Effector memory CD4-positive, alpha-beta T cell (primary cell): ENCODE data around the gene PEMT.

ENCODE experiments used
- DNase-seq, 3 donors: peaks; one replicate each; pipeline ENCODE4 v3.0.0-alpha.2; 2020
- H3K27ac ChIP-seq: 2 replicates; pipeline ENCODE4 v1.7.0; 2013; ENCODE audit warnings: mild to moderate bottlenecking, low read length, moderate library complexity; ENCODE audit not compliant: insufficient read depth, poor library complexity, severe bottlenecking
- H3K27me3 ChIP-seq: replicated peaks from 2 replicates; pipeline ENCODE4 v1.7.0; 2013; ENCODE audit warnings: mild to moderate bottlenecking, low read length; ENCODE audit not compliant: insufficient read depth, control insufficient read depth, poor library complexity, severe bottlenecking
- H3K36me3 ChIP-seq: 2 replicates; pipeline ENCODE4 v1.7.0; 2013; ENCODE audit warnings: mild to moderate bottlenecking, low read length, moderate library complexity; ENCODE audit not compliant: control insufficient read depth, insufficient read depth
- H3K4me1 ChIP-seq: 2 replicates; pipeline ENCODE4 v1.7.0; 2013; ENCODE audit warnings: low read length, mild to moderate bottlenecking; ENCODE audit not compliant: control insufficient read depth, insufficient read depth, poor library complexity, severe bottlenecking
- H3K4me3 ChIP-seq: 2 replicates; pipeline ENCODE4 v1.7.0; 2013; ENCODE audit warnings: low read length, low read depth, mild to moderate bottlenecking; ENCODE audit not compliant: insufficient read depth, poor library complexity, severe bottlenecking
- H3K9me3 ChIP-seq: 2 replicates; pipeline ENCODE4 v1.7.0; 2013; ENCODE audit warnings: mild to moderate bottlenecking, low read length, moderate library complexity; ENCODE audit not compliant: control insufficient read depth

The PEMT gene

DNA sequence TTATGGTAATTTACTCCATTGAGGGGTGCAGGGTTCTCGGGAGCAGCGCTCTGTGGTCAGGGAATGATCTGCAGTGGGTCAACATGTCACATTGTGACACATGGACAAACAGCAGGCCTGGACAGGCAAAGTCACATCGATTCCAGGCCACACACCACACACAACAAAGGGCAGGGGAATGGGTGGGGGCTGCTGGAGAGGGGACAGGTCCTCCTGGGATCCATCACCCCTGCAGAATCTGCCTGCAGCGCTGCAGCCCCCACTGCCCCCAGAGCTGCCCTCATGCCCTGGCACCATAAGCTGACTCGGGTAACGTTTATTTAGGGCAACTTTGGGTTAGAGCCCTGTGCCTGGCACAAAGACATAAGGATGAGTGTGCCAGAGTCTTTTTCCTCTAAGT is 9.1 kb downstream of the PEMT start:
- no peak overlapping the region for H3K27ac ChIP-seq
- H3K9me3 ChIP-seq, result no peaks in the 10 kb centered on the region
- no peak for DNase-seq
- no peaks in the 10 kb centered on the region for H3K27me3 ChIP-seq
- H3K4me3 ChIP-seq, result no peak overlapping the region
- H3K36me3 ChIP-seq, result no peaks in the 10 kb centered on the region
- no peaks in the 10 kb centered on the region for H3K4me1 ChIP-seq

DNA sequence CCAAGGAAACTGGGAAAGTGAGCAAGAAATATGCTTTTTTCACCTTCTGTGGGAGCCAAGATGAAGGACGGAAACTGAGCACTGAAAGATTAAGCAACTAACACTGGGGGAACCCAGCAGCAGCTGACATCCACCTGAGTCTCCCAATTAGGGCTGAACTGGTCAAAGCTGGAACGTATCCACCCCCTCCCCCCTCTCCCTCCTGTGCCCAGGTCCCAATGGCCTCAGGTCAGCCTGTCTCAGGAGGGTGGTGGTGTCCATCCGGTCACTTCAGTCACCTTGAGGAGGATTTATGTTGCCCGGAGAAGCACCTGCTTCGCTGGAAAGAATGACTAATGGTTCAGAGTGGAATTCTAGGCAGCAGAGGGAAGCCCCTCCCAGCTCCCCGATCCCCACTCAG is 10.0 kb downstream of the PEMT start:
- no peaks in the 10 kb centered on the region for H3K27me3 ChIP-seq
- H3K36me3 ChIP-seq, result no peaks in the 10 kb centered on the region
- H3K4me3 ChIP-seq, result no peak overlapping the region
- DNase-seq, result no peak
- no peak overlapping the region for H3K27ac ChIP-seq
- H3K9me3 ChIP-seq, result no peaks in the 10 kb centered on the region
- H3K4me1 ChIP-seq, result no peaks in the 10 kb centered on the region

DNA sequence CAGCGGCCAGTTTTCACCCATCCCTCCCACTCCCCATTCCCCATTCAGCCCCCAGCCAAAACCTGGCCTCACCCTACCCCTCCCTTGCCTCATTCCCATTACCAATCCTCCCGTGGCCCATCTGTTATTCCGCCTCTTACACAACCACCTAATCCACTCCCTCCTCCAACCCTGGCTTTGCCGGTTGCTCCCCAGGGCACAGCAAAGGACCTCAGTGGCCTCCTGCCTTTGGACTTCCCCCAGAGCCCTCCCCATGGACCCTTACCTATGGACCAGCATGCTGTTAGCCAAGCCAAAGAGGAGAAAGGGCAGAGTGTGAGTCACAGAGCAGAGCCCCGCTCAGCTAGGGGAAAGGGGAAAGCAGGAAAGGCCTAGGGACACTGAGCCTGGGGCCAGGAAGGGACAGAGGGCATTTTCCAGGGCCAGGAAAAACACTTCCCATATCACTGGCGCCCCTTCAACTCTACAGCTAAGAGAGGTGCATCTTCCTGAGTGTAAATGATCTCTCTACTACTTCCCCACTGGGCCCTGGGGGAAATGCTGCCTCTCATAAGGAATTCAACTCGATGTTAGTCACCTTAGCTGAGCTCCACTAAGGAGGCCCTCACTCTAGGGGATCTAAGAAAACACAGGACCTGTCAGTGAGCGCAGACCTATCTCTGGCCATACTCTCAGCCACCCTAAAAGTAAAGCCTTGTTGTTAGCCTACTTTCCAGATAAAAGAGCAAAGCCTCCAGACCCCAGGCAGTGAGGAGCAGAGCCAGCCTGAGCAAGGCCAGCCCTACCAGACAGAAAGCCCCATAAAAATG is 10.6 kb downstream of the PEMT start:
- Histone ChIP-seq H3K9me3 (no peaks in the 10 kb centered on the region), H3K27me3 (no peaks in the 10 kb centered on the region), H3K4me3 (no peak overlapping the region), H3K36me3 (peaks cover 3% of the 10 kb centered on the region), H3K4me1 (no peaks in the 10 kb centered on the region), H3K27ac (no peak overlapping the region)
- DNase-seq, result no peak

DNA sequence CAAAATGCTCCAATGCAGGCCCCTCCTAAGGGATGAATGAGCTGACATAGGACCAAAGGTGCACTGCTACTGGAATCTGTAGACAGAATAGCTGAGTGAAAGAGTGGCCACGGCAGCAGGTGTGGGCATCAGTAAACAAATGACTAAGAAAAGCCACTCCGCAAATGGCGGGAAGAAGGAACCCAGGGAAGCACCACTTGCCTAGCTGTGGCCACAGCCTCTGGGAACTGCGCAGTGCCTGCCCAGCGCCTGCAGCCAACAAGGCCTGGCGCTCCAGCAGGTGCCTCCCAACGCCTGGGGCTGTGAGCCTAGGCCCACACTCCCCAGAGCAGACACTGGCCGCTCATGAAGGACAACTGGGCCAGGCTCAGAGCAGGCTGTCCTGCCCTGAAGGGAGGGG is 11.8 kb downstream of the PEMT start:
- no peaks in the 10 kb centered on the region for H3K27me3 ChIP-seq

GRCh38 chr17:17577373-17577772 is 14.1 kb downstream of the PEMT start:
- Histone ChIP-seq H3K4me3 (no peak overlapping the region), H3K36me3 (peaks cover 6% of the 10 kb centered on the region), H3K27ac (no peak overlapping the region), H3K27me3 (no peaks in the 10 kb centered on the region), H3K9me3 (no peaks in the 10 kb centered on the region), H3K4me1 (no peaks in the 10 kb centered on the region)
- no peak for DNase-seq

More for the DNA sequence above, 11.8 kb downstream of the PEMT start:
- Histone ChIP-seq H3K4me3 (no peak overlapping the region), H3K27ac (no peak overlapping the region), H3K9me3 (no peaks in the 10 kb centered on the region), H3K36me3 (peaks cover 6% of the 10 kb centered on the region), H3K4me1 (no peaks in the 10 kb centered on the region)
- no peak for DNase-seq

DNA sequence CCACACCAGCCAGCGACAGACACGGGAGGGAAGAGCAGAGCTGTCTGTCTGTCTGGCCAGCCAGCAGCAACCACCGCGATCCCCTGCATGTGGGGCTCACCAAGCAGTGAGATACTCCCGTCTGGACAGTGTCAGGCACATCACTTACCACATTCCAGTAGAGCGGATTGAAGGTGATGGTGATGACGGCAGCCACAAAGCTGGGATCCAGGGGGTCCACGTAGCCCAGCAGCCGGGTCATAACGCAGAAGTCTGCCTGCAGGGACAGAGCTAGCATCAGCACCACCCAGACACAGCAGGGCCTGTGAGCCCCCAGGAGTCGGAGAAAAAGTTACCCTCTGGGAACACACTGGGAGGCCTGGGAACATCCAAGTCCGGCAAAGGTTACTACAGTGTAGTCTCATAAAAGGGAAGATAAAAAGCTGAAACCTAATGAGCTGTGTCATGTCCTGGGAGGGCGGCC is 14.7 kb downstream of the PEMT start:
- H3K9me3 ChIP-seq, result no peaks in the 10 kb centered on the region
- no peak overlapping the region for H3K27ac ChIP-seq
- peaks cover 6% of the 10 kb centered on the region for H3K36me3 ChIP-seq
- DNase-seq, result no peak
- no peaks in the 10 kb centered on the region for H3K27me3 ChIP-seq
- no peaks in the 10 kb centered on the region for H3K4me1 ChIP-seq
- no peak overlapping the region for H3K4me3 ChIP-seq

DNA sequence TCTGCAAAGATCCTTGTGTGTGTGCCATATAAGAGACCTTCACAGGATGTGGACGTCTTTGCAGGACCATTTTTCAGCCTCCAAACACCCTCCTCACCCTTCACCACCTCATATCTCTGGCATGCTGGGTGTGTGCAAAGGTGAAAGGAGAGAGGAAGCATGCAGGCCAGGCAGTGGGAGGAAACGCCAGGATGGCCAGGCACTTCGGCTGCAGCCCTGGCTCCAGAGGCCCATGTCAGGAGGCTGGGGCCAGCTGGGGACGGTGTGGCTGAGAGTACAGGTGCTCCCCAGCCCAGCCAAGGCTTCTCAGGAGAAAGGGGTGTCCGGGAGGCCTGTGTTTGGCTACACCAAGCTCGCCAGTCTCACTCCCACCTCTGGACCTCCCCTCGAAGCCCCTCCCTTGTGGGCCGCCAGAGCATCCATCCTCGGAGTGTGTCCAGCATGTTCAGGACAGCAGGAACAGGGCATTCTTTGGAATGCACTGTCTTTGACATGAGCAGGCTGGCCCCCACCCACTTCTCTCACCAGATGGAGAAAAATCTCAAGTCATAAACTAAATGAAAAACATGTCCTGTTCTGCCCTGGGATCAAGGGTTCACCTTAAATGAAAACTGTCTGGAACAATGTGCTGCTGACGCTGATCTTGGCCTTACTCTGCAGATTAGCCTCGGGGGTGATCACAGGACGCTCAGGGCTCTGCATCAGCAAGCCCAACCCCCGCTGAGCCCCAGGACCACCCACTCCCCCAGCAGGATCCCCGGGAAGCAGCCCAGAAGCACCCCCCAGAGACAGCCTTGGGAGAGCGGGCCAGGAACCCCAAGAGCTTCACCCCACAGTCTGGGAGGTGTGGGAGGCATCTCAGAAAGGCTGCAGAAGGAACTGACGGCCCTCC is 15.9 kb downstream of the PEMT start:
- DNase-seq, result no peak
- H3K27ac ChIP-seq, result no peak overlapping the region

GRCh38 chr17:17573912-17574311 is 17.6 kb downstream of the PEMT start:
- no peak overlapping the region for H3K27ac ChIP-seq
- no peaks in the 10 kb centered on the region for H3K9me3 ChIP-seq
- peaks cover 6% of the 10 kb centered on the region for H3K36me3 ChIP-seq
- no peak for DNase-seq
- no peaks in the 10 kb centered on the region for H3K4me1 ChIP-seq
- H3K4me3 ChIP-seq, result no peak overlapping the region
- H3K27me3 ChIP-seq, result no peaks in the 10 kb centered on the region

More for the DNA sequence above, 15.9 kb downstream of the PEMT start:
- Histone ChIP-seq H3K4me3 (no peak overlapping the region), H3K9me3 (no peaks in the 10 kb centered on the region), H3K27me3 (no peaks in the 10 kb centered on the region), H3K36me3 (peaks cover 6% of the 10 kb centered on the region), H3K4me1 (no peaks in the 10 kb centered on the region)

- no peak overlapping the region for H3K4me3 ChIP-seq
- H3K27me3 ChIP-seq, result no peaks in the 10 kb centered on the region
- H3K9me3 ChIP-seq, result no peaks in the 10 kb centered on the region
- no peak overlapping the region for H3K27ac ChIP-seq
- no peaks in the 10 kb centered on the region for H3K4me1 ChIP-seq
- DNase-seq, result no peak
- peaks cover 6% of the 10 kb centered on the region for H3K36me3 ChIP-seq
Measured at GRCh38 chr17:17572010-17572785, 19.3 kb downstream of the PEMT start.
